Iris pigment epithelial cell (primary cell): ENCODE results near the gene TP53.
"Not testable (repeated sequence)": the region's sequence is repeated elsewhere in the genome, so short reads cannot be mapped to it uniquely, and the experiment has no call there.

Experiments used
- DNase-seq: peaks from one replicate; pipeline ENCODE4 v3.0.0-alpha.2; 2011; ENCODE audit warnings: low read depth

The TP53 gene

DNA sequence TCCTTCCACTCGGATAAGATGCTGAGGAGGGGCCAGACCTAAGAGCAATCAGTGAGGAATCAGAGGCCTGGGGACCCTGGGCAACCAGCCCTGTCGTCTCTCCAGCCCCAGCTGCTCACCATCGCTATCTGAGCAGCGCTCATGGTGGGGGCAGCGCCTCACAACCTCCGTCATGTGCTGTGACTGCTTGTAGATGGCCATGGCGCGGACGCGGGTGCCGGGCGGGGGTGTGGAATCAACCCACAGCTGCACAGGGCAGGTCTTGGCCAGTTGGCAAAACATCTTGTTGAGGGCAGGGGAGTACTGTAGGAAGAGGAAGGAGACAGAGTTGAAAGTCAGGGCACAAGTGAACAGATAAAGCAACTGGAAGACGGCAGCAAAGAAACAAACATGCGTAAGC, 12.4 kb downstream of the TP53 start:
- no peak for DNase-seq

DNA sequence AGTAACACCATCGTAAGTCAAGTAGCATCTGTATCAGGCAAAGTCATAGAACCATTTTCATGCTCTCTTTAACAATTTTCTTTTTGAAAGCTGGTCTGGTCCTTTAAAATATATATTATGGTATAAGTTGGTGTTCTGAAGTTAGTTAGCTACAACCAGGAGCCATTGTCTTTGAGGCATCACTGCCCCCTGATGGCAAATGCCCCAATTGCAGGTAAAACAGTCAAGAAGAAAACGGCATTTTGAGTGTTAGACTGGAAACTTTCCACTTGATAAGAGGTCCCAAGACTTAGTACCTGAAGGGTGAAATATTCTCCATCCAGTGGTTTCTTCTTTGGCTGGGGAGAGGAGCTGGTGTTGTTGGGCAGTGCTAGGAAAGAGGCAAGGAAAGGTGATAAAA, 14.1 kb downstream of the TP53 start:
- DNase-seq: no peak

DNA sequence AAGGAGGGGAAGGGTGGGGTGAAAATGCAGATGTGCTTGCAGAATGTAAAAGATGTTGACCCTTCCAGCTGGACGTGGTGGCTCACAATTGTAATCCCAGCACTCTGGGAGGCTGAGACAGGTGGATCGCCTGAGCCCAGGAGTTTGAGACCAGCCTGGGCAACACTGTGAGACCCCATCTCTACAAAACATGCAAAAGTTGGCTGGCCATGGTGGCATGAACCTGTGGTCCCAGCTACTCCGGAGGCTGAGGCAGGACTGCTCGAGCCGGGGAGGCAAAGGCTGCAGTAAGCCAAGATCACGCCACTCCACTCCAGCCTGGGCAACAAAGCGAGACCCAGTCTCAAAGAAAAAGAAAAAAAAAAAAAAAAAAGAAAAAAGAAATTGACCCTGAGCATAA, 18.8 kb downstream of the TP53 start:
- DNase-seq: no peak

DNA sequence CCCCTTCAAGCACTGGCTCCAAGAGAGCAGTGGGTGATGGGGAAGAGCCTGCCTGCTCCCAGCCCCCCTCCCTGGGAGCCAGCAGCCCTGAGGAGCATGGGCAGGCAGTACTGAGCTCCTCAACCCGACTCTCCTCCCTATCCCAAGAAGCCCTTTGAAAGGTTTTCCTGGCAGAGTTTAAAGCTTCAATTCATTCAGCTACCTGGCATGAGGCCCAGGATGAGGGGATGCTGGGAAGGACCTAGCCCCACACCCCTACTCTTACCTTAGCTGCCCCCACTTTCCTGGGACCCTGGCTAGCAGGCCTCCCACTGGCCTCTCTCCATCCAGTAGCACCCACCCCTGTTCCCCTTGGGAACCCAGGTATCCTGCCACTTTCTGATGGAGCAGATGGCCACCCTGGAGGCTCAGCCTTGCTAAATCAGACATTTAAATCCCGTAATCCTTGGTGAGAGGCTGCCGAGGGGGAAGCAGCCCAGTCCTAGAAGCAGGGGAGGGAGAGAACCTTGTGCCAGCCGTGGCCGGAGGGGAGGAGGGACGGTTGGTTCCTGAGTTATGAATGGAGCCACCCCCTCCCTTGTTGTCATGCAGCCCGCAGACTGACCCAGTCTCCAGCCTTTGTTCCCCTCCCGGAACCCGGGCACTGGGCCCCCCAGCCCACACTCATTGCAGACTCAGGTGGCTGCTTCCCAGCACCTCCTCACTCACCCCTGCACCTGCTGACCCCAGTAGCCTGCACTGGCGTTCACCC, 19.5 kb downstream of the TP53 start:
- DNase-seq: no peak

DNA sequence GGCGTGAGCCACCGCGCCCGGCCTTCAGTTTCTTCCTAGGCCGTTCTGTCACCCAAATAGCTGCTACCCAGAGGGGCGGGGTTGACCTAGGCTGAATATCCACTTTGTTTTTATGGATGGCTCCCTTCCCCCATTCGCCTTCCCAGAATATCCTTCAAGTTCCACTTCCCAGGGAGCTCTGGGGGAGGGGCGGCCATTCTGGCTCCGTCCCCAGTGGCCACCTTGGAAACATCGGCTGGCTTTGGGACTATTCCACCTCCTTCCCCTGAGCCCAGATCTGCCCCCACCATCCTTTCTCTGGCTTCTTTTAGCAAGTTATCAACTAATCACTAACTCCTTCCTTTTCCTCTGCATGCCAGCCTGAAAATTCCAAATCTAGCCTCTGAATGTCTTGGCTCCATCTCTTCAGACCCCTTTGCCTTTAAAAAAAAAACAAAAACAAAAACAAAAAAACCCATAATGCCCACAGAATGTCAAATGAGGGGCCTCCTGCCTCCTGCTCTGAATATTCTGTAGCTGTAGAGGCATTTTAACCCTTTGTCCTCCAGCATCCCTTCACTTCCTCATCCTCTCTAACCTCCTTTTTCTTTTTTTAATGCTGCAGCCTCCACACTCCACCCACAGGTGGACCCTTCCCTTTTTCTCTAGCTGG, 30.2 kb downstream of the TP53 start:
- DNase-seq: no peak

DNA sequence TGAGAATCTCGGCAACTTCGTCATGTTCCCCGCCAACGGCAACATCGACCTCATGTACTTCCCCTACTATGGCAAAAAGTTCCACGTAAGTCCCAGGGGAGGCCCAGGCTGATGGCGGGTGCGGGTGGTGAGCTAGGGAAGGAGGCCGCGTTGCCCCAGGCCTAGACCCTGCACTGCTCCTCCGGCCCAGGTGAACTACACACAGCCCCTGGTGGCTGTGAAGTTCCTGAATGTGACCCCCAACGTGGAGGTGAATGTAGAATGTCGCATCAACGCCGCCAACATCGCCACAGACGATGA, 31.8 kb downstream of the TP53 start:
- no peak for DNase-seq

DNA sequence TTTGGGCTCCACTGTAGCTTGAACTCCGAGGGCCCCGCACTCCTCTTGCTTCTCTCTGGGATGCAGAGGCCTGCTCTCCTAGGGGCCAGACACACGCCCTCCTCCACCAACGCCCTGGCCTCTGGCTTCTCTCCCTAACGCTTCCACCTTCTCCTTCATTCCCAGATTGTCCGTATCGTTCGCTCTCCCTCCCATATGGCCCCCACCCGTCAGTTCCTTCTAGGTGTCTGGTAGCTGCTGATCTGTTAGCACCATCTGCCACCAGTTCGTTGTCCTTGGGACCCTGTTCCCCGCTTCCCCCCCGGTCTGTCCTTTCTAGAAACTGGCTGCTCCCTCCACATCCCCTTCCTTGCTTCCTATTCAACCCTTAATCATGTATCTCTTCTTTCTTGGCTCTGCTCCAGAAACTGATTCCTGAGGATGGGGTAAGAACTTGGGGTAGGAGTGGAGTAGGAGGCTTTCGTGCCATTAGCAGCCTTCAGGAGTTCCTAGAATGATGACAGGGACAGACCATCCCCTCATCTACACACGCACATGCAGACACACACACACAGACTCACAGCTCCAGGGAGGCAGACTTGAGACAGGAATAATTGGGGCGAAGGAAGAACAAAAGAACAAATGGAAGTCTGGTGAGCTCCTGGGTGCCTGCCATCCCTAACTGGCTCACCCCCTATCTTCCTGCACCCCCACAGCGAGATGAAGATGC, 32.3 kb downstream of the TP53 start:
- peak; percentile 17 for DNase-seq

DNA sequence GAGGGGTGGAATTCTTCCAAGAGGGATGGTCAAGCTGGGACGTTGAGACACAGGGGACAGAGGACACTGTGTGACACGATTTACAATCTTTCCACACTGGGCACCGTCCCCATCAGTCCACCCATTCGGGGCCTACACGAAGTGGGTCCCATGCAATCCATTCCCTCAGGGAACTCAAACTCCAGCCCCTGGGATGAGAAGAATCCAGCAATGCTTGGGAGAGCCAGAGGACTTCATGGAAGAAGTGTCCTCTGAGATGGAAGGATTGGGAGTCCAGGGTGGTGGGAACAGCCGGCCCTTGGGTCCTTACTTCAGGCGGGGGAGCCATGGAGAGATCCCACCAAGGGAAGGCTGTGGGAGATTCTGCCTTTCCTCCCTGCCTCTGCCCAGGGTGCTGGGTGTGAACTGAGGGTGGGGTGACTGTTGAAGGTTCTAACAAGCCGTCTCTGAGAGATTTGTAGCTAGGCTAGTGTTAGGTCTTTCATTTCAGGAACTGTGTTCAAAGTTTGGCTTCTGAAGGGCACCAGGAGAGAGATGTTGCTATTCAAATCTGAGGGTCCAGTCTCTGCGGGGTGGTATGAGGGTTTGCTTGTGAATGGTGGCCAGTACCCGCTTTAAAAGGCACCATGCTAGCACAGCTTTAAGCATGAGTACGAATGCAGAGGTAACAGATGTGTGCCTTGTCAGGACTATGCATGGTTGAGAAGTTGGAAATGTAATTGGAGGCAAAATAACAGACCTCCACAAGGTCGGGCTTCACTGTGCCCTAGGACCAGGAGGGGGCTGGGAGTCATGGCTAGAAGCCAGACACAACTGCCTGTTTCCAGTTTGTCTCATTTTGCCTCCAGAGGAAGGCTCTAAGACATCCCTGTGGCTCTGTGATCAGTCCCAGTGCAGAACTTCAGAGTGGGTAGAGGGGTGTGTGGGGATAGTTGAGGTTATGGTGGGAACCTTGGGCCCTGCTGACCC, 34.6 kb downstream of the TP53 start:
- no peak for DNase-seq

DNA sequence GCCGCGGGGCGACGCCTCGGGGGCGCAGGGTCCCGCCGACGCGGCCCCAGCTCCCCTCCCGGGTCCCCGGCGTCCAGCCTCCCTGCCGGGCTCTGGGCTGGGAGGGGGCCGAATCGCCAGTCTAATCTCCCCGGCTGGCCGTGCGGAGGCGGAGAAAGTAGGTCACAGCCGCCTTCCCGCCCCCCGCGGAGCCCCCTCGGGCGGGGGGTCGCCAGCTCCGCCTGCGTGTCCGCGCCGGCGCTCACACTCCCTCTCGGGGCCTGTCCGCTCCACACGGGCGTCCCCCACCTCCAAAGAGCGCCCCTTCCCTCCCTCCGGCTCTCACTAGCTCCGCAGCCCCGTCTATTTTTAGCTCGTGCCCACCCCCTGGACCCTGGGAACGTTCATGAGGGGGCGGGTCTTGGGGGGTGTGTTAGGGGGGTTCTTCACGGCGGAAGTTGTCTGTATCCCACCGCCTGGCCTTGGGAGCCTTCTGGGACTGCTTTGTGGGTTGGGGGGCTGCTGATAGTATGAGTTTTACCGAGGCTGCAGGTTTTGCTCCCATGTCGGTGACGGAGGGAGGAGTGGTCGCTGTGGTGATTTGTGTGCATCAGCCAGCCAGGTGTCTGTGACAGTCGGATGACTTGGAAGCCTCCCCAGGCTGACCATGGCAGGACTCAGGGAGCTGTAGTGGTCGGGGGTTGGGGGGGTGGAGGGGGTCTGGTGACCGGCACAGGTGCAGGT, 35.5 kb downstream of the TP53 start:
- no peak for DNase-seq

DNA sequence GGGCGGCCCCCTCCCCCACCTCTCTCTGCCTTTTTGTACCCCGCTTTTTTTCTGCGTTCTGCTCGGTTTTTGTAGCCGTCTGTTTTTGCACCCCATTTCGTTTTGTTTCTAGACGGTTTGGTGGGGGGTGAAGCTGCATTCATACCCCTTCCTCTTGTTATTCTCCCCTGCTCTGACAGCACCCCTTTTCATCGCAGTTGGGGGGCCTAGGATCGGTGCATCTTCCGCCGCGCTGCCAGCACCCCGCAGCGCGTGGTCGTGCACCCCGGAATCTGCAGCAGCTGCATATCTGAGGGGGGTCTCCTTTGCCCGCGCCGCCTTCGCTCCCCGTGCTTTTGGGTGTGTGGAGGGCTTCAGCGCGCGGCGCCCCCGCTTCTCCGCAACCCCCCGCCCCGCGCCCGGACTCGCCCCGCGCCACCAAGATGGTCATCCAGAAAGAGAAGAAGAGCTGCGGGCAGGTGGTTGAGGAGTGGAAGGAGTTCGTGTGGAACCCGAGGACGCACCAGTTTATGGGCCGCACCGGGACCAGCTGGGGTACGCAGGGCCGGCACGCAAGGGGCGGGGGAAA, 36.1 kb downstream of the TP53 start:
- DNase-seq: no peak

DNA sequence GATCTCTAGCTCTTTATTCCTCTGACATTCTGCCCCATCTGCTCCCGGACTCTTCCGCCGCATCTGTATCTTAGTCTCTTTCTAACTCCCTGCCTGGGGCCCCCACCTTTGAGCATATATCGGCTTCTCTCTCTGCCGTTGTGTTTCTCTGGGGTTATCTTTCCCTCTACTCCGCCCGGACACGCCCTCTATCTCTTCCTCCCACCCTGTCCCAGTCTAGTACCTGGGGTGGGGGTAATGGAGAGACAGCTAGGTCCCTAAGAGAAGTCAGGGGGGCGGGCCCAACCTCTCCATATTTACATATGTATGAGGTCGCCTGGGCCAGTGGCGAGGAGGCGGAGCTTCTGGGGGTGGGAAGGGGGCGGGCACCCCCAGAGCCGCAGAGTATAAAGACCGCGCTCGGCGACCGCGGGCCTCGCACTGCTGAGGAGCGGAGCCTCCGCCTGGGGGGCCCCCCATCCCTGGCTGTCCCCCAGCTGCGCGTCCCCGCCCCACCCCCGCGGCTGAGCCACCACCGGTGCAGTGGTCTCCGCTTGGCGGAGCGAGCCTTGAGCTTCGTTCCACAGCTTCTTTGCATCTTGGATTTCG, 36.7 kb downstream of the TP53 start, which contains the start of gene ATP1B2:
ATP1B2 (plus strand) TSS at position 418 of the 588 bp plus-strand sequence. CDS start 593 bp downstream, outside the sequence.
- DNase-seq: peak; percentile 23

DNA sequence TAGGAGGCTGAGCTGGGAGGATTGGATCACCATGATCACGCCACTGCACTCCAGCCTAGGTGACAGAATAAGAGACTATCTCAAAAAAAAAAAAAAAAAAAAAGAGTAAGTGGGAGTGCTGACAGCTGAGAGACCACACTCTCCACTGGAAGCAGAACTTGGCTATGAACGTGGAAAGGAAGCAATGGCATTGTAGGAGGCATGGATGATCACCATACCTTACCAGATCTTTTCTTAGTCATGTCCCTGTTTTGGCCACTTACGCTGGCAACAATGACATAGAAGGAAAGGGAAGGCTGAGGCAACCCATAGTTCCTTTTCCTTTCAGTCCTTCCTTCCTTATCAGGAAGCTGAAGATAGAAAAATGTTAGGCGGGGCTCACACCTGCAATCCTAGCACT, 40.3 kb downstream of the TP53 start:
- DNase-seq: no peak

DNA sequence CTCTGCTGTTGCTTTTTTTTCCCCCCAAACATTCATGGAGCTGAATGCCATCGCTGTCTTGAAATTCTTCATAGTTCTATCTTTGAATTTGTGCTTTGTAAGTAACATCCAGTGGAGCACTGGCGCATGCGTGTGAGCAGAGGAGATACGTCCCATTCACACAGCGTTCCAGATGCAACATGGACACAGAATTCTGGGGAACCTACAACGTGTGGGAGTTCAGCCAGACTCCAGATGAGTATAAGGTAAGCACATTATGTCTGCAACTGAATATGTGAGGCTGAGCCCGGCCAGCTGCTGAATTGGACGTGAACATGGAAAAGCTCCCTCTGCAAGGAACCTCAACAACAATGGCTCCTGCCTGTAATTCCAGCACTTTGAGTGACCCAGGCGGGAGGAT, 40.8 kb downstream of the TP53 start:
- no peak for DNase-seq

DNA sequence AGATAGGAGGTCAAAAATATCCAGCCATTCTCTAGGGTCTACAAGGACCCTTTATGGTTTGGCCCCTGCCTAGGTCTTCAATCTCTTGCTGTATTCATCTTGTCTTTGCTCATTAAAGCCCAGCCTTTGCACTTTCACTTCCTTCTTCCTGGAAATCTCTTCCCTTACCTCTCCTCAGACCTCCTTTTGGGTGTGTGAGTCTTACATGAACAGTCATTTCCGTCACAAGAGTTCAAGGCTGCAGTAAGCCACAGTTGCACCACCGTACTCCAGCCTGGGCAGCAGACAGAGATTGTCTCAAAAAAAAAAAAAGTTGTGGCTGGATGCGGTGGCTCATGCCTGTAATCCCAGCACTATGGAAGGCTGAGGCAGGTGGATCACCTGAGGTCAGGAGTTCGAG, 42.5 kb downstream of the TP53 start:
- DNase-seq: no peak

DNA sequence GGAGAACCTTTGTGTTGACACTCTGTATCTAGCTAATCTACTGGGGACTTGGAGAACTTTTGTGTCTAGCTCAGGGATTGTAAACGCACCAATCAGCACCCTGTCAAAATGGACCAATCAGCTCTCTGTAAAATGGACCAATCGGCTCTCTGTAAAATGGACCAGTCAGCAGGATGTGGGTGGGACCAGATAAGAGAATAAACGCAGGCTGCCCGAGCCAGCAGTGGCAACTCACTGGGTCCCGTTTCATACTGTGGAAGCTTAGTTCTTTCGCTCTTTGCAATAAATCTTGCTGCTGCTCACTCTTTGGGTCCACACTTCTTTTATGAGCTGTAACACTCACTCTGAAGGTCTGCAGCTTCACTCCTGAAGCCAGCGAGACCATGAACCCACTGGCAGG, 45.7 kb downstream of the TP53 start:
- DNase-seq: not testable (repeated sequence)

DNA sequence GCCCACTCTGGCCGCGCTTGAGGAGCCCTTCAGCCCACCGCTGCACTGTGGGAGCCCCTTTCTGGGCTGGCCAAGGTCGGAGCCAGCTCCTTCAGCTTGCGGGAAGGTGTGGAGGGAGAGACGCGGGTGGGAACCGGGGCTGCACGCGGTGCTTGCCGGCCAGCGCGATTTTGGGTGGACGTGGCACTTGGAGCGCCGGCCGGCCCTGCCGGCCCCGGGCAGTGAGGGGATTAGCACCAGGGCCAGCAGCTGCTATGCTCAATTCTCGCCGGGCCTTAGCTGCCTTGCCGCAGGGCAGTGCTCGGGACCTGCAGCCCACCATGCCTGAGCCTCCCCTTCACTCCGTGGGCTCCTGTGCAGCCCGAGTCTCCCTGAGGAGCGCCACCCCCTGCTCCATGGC, 46.5 kb downstream of the TP53 start:
- DNase-seq: no peak

DNA sequence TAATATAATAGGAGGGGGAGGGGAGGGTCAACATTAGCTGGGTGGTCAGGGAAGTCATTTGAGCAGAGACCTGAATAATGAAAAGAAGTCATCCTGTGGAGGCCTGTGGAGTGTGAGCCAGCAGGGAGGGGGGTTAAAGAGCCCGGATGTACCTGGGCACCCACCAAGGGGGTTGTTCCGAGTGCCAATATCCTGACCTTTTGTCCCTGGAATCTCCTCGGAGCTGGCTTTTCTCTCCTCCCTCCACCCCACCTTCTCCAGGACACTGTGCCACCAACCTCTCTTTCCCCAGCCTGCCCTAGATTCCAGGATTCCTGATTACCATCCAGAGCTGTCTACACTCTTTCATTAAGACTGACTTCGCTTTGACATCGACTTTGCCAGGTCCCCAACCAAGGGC, 51.1 kb downstream of the TP53 start:
- DNase-seq: no peak

DNA sequence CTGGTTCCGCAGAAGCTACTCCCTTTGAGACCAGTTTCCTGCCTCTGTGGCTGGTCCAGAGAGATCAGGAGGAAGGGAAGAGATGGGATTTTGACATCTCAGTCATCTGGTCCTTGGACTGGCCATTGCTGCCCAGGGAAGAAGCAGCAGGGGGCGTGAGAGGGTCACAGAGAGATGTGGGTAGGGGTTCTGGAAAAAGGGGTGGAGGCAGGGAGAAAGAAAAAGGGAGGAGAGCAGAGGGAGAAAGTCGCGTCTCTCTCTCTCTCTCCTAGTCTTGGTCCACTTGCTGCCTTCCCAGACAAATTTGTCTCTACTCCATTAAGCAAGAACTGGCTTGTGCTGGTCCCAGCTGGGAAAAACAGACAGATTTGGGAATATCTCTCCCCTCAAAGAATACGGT, 52.9 kb downstream of the TP53 start:
- DNase-seq: no peak

DNA sequence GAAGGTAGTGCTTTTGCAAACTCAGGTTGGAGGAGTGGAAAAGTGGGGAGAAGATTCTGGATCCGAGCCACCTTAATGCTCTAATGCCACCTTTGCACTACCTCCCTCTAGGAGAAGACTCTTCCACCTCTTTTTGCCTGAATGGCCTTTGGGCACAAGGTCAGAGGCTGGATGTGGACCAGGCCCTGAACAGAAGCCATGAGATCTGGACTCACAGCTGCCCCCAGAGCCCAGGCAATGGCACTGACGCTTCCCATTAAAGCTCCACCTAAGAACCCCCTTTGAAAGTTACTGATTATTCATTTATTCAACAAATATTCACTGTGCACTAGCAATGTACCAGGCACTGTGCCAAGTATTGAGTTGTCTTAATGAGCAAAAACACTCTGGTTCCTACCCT, 54.2 kb downstream of the TP53 start:
- no peak for DNase-seq

DNA sequence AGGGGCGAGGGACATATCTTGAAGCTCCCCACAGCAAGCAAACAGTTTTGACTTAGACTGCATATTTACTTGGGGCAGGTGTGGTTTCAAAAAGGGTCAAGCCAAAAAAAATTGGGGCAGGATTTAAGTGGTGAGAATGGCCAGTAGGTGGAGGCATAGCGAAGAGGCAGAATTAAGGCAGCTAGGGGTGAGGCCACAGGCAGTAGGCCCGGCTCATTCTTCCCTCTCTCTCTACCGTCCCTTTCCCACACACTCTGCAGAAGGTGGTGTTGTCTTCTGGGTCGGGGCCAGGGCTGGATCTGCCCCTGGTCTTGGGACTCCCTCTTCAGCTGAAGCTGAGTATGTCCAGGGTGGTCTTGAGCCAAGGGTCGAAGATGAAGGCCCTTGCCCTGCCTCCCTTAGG, 54.8 kb downstream of the TP53 start:
- peak; percentile 50 for DNase-seq
